Measurements from ENCODE around the gene FARP2. TPM values are rescaled to one million over a fixed set of nuclear protein-coding genes. Genes with fewer than 3 reads are reported as not detected.

FARP2 gene
- total RNA-seq, 1 donor from 2014 or later = 23.5 TPM

DNA sequence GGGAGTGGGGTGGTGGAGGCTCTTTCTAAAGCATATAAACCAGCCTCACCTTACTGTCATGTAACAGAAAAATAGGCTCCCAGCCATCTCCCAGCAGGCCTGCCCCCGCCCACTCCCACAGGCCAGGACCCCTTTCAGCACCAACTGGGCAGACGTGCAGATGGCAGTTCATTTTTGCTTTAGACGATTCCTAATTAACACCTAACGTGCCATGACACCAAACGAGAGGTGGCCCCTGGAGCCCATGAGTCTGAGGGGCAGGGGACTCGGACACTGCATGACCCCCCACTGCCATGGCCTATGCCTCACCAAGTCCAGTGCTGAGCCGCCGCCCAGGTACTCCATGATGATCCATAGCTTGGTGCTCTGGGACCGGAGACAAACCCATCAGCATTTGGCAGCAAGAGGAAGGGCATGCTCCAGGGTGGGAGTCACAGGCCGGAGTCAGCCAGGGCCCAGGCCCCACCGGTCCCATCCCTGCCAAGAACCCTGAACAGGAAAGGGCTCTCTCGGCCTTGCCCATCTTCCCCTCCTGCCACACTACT, 144.4 kb downstream of the FARP2 start:
- intact Hi-C loops (cut with micrococcal nuclease) = no loop called here

DNA sequence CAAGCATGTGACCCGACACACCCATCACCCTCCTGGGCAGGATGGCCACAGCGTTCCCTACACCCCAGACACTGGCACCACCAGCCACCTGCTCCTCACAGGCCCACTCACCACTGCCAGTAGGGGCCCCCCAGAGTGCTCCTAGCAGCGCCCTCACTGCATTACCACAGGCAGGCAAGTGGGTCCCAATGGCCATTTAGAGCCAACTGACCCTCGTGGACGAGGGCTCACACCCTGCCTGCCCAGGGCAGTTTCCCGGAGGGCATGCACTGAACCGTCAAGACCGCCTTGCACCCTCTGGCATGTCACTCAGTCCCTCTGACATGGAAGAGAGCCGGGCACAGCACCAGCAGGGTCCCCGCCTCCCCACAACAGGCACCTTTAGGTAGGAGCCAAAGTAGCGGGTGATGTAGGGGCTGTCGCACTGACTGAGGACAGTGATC, 145.0 kb downstream of the FARP2 start:
- intact Hi-C loops (cut with micrococcal nuclease) = no loop called here

DNA sequence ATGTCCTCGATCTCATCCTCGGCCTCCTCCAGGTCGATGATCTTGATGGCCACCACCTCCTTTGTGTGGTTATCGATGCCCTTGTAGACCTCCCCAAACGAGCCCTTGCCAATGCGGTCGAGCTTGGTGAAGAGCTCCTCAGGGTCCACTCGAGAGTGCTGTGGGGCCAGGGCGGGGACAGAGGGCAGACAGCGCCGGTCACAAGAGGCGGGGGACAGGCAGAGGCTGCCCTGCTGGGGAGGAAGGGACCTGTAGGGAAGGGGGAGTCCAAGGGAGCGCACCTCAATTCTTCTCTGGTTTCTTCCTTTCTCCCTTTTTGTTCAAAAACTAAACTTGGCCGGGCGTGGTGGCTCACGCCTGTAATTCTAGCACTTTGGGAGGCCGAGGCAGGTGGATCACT, 145.5 kb downstream of the FARP2 start:
- intact Hi-C loops (cut with micrococcal nuclease) = no loop called here

DNA sequence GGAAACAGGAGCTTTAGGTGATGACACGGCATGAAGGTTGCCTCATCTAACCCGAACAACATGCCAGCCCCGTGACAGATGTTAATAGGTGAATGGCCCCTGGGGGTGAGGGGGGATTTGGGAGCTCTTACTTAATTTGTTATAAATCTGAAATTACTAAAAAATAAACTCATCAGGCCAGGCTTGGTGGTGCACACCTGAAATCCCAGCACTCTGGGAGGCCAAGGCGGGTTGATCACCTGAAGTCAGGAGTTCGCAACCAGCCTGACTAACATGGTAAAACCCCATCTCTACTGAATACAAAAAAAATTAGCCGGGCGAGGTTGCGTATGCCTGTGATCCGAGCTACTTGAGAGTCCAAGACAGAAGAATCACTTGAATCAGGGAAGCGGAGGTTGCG, 146.2 kb downstream of the FARP2 start:
- intact Hi-C loops (cut with micrococcal nuclease) = no loop called here

DNA sequence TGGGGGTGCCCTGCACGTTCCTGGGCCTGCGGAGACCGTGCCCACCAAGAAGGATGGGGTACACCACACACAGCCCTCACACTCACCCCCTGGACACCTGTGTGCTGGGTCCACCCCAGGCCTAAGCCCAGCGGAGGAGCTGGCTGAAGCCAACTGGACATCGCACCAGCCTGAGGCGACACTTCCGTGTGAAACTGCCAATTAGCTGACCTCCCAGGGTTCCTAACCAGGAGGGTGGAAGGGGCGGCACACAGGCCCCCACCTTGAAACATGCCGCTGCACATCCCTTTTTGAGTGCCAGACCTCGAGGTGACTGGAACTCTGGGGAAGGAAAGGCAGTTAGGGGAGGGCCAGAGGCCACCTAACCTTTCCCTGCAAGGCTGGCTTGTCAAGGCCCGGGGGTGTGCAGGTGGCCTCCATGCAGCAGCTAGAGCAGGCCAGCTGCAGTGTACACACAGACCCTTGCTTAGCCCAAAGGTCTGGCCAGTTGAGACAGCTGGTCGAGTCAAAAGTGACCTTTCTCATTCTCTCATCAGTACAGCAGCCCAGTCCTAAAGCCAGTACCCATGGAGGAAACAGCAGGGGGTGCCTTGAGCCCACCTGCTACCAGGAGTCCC, 147.8 kb downstream of the FARP2 start:
- intact Hi-C loops (cut with micrococcal nuclease) = no loop called here

DNA sequence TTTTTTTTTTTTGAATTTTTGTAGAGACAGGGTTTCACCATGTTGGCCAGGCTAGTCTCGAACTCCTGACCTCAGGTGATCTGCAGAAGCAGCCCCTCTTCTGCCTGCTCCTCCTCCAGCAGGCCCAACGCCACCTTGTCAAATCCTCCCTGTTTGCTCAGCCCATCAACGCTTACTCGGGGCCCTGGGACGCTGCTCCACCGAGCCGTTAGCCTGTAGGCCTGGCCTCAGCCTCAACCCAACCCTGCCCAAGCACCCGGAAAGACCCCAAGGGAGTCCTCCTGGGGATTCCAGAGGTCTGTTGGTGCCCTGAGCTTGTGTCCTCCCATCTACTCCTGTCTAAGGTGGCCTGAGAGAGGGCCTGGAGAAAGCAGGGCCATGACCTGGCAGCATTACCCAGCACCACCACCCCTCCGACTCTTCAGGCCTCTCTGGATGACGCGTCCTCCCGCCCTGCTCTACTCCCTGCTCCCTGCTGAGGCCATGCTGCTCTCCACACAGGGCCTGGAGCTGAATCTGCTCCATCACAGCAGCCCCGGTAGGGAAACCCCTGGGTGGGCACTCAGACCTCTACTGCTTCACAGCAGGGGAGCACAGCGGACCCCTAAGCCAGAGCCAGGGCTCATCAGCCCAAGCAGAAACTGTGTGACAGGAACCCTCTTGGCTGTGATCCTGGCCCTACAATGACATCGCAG, 149.1 kb downstream of the FARP2 start:
- intact Hi-C loops (cut with micrococcal nuclease) = no loop called here

DNA sequence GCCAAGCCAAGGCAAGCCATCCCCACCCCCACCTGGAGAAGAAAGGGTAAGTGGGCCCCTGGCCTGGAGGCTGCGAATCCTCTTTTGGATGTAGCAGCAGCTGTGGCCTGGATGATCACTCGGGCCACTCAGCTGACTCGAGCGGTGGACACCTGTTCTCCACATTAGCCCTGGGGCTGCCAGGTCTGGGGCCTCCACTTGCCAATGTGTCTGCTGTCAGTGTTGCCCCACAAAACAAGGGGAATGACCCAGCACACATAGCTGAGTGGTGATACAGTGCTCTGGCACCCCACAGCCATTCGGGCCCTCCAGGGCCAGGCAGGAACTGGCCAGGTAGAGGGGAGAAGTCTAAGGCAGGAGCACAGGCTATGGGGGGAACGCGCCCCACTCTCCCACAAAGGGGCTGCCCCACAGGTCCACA, 149.7 kb downstream of the FARP2 start:
- intact Hi-C loops (cut with micrococcal nuclease) = loop anchor here (2.0 kb wide), 1 partner anchor 357 kb away; the partner anchor contains the start of gene PASK

DNA sequence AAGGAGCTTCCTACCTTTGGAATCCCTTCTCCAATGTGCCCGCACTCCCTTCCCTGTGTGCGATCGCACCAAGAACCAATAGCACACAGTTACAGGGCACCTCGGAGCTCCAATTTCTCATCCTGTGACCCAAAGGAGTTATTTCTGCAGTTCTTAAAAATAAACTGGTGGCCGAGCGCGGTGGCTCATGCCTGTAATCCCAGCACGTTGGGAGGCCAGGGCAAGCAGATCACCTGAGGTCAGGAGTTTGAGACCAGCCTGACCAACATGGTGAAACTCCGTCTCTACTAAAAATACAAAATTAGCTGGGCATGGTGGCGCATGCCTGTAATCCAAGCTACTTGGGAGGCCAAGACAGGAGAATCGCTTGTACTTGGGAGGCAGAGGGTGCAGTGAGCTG, 150.2 kb downstream of the FARP2 start:
- intact Hi-C loops (cut with micrococcal nuclease) = loop anchor here (2.0 kb wide), 1 partner anchor 358 kb away; the partner anchor contains the start of gene PASK

DNA sequence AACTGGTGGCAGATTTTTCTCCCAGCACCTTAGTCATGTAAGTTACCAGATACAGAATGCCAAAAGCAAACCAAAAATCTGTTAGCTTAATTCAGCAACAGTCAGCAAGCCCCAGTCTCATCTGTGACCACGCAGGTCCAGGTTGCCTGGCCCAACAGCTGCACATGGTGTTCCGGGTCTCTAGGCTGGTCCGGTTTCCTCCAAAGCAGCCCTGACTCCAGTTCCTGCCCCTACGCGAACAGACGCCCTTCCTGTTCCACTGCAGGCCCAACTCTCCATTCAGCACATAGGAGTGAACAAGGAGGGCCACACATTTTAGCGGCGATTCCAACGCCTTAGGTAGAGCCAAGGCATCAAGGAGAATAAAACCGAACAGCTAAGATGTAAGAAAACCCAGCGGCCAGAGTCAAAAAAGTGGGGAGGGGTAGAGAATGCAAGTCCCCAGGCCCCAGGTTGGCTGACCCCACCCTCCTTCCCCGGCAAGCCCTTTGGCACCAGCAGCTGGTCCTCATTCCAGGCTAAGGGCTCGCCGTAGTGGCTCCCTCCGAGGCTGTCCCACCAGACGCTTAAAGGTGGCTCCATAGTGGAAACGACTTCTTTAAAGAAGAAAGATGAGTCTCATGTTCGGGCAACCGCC, 150.8 kb downstream of the FARP2 start:
- intact Hi-C loops (cut with micrococcal nuclease) = loop anchor here (2.0 kb wide), 1 partner anchor 358 kb away; the partner anchor contains the start of gene PASK

DNA sequence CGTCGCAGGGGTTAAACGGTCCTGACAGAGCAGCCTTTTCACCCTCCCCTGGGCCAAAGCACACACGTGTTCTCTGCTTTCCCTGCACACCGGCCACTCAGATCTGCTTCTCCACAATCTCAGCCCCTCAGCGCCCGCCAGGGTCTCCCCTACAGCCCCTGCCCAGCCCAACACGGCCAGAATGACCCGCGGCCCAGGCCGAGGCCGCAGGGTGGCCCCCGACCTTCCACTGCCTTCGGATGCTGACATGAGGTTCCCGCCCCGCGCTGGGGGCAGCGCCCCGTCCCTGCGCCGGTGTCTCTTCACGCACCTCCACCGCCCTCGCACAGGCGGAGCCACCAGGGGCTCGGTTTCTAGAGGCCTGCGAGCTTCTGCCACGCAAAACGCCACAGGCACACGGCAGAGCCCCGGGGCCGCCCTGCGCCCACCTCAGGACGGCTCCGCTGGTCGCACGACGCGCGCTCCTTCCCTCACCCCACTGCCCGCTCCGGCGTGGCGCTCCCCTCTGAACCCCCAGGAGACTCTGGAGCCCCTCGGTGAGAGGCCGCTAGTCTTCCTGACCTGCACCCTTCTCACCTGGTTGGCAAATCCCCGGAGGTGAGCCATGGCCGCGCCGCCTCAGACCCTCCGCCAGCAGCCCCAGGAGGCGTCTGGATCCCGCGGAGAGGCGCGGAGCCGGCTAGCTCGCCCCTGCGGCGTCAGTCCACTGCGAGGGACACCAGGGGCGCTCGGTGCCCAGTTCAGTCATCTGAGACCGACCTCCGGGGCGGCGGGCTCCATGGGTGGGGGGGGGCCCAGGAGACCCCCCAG, 151.6 kb downstream of the FARP2 start:
- intact Hi-C loops (cut with micrococcal nuclease) = loop anchor here (1.0 to 2.0 kb wide), 9 partner anchors 33 to 374 kb away; partner anchors contain the start of genes ATG4B, DTYMK, FARP2 and PASK

DNA sequence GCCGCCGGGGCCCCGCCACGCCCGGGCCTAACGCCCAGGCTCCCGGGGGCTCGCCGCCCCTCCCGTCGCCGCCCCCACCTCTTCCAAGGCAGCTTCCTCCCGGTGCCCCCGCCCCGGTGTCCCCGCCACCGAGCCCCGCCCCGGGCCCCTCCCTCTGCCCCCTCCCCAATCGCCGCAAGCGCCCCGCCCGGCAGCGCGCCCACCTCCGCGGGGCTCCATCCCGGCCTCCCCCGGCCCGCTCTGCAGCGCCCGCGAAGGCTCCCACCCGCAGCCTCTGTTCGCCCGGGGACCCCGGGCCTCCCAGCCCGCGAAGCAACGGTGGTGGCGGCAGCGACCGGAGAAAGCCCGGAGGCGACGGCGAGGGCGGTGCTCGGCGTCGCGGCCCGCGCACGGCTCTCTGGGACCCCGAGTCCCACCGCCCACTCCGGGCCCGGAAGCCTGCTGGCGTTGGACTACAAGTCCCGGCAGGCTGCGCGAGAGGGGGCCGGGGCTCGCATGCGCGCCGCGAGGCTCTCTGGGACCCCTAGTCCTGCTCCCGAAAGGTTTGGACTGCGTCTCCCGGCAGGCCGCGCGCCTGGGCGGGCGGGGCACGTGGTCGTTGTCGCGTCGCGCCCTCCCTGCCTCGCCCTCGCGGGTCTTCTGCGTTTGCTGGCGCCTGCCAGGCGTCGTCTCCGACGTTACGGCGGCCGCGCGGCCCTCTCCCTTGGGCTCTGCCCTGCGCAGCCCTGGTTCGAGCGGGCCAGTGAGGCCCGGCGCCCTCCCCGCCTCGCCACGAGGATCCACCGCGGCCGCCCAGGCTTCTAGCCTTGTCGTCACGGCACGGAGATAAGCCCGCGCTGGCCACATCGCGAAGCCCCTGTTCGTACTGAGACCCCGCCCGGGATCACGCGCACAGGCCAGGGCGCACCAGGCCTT, 152.4 kb downstream of the FARP2 start, which contains the start of gene STK25:
TSS of gene STK25 (minus strand) at position 345 of the 915 bp plus-strand sequence. CDS start 549 bp downstream, outside the sequence.
- intact Hi-C loops (cut with micrococcal nuclease) = loop anchor here (1.0 to 2.0 kb wide), 8 partner anchors 32 to 373 kb away; partner anchors contain the start of genes ATG4B, DTYMK, FARP2 and THAP4

DNA sequence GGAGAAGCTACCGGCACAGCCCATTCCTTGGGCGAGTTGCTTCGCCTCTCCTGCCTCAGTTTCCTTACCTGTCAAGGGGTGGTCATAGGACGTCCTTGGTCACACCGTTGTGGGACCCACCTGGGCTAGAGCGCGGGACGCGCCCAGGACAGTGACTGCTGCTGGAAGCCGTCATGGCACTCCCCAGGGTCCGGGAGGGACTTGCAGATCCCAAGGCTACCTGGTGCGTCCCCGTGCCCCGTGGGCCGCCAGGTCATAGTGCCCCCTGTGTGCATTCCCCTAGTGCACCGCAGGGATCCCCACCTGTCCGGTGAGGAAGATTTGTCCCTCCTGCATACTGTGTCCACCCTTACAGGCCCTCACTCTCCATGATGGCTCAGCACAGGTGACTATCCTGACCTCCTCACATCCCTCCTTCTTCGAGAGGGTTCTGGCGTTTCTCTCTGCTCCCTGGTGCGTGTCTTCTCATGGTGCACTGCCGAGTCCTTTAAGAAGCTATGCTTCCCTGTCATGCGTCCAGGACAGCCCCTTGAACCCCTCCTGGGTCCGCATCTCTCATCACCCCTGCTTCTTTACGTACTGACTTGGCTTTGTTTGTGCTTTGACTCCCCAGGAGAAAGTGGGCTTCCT, 153.2 kb downstream of the FARP2 start:
- intact Hi-C loops (cut with micrococcal nuclease) = loop anchor here (2.0 kb wide), 3 partner anchors 32 to 128 kb away; partner anchors contain the start of genes ATG4B and THAP4

DNA sequence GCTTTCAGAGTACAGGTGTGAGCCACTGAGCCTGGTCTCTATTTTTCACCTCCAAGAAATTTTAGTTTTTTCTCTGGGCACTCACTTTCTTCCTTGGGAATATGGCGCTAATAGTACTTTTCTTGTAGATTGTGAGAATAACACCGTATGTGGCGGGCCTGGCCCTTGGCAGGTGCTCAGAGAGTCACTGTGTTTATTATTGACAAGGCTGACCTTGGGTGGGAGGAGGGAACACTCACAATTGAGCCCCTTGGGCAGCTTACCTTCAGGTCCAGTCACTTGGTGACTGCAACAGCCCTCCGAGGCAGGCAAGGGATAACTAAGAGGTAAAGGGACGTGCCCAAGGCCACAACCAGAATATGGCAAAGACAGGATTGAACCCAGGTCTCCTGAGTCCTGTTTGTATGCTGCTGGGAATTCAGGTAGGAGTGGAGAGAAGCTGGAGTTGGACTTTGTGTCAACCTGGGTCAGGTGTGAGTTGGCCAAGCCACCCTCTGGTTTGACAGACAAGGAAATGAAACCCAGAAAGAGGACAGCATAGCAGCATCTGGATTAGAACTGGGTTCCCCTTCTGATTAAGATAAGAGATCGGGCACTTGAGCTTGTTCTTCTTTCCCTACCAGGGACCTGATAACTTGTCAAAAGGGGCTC, 155.1 kb downstream of the FARP2 start:
- intact Hi-C loops (cut with micrococcal nuclease) = no loop called here

DNA sequence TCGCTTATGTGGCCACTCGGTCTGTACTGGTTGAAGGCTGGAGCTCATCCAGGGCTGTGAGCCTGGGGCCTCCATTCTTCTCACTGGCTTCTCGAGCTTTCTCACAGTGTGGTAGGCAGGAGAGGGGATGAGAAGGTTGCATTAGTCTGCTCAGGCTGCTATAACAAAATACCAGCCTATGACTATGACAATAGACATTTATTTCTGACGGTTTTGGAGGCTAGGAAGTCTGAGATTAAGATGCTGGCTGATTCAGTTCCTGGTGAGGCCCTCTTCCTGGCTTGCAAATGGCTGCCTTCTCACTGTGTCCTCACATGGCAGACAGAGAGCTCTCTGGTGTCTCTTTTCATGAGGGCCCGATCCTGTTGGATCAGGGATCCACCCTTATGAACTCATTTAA, 158.5 kb downstream of the FARP2 start:
- intact Hi-C loops (cut with micrococcal nuclease) = no loop called here

DNA sequence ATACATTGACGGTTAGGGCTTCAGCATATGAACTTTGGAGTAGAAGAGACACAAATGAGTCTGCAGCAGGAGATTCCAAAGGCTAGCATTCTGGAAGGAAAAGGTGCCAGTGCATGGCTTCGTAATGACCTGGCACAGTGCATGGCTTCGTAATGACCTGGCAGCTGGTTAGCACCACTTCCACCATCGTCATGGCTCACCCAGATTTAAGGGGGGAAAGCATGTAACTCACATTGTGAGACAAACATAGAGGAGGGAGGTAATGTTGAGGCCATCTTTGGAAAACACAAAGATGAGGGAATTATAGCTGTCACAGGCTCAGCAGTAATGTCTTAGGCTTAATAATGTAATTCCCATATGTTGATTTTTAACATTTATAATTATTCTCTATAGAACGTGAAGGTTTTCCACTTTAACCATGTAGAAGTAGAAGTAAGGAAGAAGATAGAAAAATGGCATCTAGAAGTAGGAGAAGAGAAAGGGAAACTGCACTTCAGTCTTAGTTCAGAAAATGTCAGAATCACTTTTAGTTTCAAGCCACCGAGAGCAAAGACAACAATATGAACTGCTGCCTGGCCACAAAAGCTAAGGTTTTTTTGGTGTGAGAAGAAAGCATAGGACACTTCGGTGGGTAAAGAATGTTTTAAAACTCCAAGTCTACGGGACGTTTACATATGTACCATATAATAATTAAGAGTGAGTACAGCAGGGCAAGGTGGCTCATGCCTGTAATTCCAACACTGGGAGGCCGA, 159.1 kb downstream of the FARP2 start:
- intact Hi-C loops (cut with micrococcal nuclease) = no loop called here

DNA sequence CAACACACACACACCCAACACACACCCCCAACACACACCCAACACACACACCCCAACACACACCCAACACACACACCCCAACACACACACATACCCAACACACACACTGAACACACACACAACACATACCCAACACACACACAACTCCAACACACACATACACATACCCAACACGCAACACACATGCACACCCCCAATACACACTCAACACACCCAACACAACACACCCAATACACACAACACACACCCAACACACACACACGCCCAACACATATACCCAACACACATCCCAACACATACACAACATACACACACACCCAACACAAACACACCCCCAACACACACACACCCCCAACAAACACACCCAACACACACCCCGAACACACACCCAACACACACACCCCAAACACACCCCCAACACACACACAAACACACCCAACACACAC, 160.5 kb downstream of the FARP2 start:
- intact Hi-C loops (cut with micrococcal nuclease) = no loop called here

DNA sequence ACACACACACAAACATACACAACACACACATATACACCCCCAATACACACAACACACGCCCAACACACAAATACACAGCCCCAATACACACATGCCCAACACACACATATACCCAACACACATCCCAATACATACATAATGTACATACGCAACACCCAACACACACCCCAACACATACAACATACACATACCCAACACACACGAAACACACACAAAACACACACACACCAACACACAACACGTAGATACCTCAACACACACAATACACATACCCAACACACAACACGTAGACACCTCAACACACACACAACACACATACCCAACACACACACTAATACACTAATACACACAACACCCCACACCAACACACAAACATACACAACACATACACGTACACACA, 161.2 kb downstream of the FARP2 start:
- intact Hi-C loops (cut with micrococcal nuclease) = no loop called here

DNA sequence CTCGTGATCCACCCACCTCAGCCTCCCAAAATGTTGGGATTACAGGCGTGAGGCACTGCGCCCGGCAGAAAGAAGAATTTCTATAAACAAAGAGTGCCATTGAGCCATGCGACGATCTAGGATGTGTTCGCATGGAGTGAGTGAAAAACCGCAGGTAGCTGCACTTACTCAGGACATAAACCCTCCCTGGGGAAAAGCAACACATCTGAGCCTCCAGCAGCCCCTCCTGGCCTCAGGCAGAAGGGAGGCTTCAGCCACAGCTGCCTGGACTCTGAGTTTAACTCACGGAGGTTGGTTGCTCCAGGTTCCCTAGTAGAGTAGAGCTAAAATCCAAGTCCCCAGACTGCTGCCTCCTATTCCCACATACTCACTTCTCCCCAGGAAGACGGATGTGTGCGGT, 163.6 kb downstream of the FARP2 start:
- intact Hi-C loops (cut with micrococcal nuclease) = no loop called here
